ENCODE results near the gene UNC5B.

- TF ChIP-seq POLR2A (IDR thresholded peaks at IDR 0.05; ENCODE audit: low read length) (no peak), GATA1 (IDR thresholded peaks at IDR 0.05; ENCODE audit: low read depth, low read length) (no peak)
Observed at GRCh38 chr10:71302874-71303568, 90.7 kb downstream of the UNC5B start.
